ENCODE measurements around the gene TEAD2. TPM values are rescaled to one million over a fixed set of nuclear protein-coding genes. Genes with fewer than 3 reads are reported as not detected.

The TEAD2 gene
- total and polyA plus RNA-seq, 2 of the 13 experiments (the other 11 are each of a cell fraction or from before 2014, with no cell fraction given): 10.8 to 12.5 TPM

DNA sequence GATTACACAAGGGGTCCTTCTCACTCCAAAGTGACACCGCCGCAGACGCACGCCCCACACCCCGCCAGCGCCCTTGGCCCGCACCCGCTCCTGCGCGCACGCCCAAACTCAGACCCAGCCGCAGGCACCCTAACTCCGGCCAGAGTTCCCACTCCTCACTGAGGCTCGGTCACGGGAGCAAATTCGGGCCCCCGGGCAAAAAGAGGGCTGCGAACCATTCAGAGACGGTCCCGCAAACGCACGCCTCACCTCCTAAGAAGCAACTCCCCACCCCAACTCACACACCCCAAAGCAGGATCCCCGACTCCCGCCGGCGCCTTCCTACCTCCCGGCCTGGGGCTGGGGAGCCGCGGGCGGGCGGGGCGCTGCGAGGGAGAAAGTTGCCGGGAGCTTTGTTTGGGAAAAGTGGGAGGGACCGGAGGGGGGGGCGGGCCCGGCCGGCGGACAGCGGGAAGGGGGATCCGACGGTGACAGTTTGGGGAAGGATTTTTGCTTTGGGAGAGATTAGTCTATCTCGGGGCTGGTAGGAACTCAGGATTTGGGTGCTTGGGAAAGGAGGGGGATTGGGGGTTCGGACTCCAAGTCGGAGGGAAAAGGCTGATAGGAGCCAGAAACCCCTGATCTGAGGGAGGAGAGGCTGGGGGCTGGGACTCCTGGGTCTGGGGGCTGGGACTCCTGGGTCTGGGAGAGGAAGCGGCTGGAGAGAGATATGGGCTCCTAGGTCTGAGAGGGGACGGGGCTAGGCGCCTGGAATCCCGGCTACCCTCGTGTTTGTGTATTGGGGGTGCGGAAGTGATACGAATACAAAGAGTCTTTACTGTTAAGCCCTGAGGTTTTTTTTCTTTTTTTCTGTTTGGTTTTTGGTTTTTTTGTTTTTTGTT lies at the start of gene TEAD2 (continued):
- TF ChIP-seq, protein P1, sequence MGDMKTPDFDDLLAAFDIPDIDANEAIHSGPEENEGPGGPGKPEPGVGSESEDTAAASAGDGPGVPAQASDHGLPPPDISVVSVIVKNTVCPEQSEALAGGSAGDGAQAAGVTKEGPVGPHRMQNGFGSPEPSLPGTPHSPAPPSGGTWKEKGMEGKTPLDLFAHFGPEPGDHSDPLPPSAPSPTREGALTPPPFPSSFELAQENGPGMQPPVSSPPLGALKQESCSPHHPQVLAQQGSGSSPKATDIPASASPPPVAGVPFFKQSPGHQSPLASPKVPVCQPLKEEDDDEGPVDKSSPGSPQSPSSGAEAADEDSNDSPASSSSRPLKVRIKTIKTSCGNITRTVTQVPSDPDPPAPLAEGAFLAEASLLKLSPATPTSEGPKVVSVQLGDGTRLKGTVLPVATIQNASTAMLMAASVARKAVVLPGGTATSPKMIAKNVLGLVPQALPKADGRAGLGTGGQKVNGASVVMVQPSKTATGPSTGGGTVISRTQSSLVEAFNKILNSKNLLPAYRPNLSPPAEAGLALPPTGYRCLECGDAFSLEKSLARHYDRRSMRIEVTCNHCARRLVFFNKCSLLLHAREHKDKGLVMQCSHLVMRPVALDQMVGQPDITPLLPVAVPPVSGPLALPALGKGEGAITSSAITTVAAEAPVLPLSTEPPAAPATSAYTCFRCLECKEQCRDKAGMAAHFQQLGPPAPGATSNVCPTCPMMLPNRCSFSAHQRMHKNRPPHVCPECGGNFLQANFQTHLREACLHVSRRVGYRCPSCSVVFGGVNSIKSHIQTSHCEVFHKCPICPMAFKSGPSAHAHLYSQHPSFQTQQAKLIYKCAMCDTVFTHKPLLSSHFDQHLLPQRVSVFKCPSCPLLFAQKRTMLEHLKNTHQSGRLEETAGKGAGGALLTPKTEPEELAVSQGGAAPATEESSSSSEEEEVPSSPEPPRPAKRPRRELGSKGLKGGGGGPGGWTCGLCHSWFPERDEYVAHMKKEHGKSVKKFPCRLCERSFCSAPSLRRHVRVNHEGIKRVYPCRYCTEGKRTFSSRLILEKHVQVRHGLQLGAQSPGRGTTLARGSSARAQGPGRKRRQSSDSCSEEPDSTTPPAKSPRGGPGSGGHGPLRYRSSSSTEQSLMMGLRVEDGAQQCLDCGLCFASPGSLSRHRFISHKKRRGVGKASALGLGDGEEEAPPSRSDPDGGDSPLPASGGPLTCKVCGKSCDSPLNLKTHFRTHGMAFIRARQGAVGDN (CRISPR knock-in tag; IDR thresholded peaks at IDR 0.05): peak; percentile 46; the same call in 1 of the 2 replicates
- TF ChIP-seq ZFX (CRISPR knock-in tag; IDR thresholded peaks at IDR 0.05; ENCODE audit: low read depth): peak; percentile 22; the same call in 1 of the 2 replicates
- peak; percentile 49; the same call in 1 of the 2 replicates for TF ChIP-seq ZNF563 (CRISPR knock-in tag; IDR thresholded peaks at IDR 0.05)
- no peak for TF ChIP-seq LCORL (IDR thresholded peaks at IDR 0.05)
- peak; percentile 46 for TF ChIP-seq LCORL (CRISPR knock-in tag; IDR thresholded peaks at IDR 0.05)
- TF ChIP-seq, protein P2, sequence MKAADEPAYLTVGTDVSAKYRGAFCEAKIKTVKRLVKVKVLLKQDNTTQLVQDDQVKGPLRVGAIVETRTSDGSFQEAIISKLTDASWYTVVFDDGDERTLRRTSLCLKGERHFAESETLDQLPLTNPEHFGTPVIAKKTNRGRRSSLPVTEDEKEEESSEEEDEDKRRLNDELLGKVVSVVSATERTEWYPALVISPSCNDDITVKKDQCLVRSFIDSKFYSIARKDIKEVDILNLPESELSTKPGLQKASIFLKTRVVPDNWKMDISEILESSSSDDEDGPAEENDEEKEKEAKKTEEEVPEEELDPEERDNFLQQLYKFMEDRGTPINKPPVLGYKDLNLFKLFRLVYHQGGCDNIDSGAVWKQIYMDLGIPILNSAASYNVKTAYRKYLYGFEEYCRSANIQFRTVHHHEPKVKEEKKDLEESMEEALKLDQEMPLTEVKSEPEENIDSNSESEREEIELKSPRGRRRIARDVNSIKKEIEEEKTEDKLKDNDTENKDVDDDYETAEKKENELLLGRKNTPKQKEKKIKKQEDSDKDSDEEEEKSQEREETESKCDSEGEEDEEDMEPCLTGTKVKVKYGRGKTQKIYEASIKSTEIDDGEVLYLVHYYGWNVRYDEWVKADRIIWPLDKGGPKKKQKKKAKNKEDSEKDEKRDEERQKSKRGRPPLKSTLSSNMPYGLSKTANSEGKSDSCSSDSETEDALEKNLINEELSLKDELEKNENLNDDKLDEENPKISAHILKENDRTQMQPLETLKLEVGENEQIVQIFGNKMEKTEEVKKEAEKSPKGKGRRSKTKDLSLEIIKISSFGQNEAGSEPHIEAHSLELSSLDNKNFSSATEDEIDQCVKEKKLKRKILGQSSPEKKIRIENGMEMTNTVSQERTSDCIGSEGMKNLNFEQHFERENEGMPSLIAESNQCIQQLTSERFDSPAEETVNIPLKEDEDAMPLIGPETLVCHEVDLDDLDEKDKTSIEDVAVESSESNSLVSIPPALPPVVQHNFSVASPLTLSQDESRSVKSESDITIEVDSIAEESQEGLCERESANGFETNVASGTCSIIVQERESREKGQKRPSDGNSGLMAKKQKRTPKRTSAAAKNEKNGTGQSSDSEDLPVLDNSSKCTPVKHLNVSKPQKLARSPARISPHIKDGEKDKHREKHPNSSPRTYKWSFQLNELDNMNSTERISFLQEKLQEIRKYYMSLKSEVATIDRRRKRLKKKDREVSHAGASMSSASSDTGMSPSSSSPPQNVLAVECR (CRISPR knock-in tag; IDR thresholded peaks at IDR 0.05; ENCODE audit: borderline replicate concordance): peak; percentile 40; the same call in 1 of the 2 replicates
- peak; percentile 63 for TF ChIP-seq AGO2 (optimal IDR thresholded peaks at IDR 0.05; ENCODE audit: low read depth, low read length)
- no peak for TF ChIP-seq ZNF24 (IDR thresholded peaks at IDR 0.05)
- TF ChIP-seq ZNF558 (CRISPR knock-in tag; IDR thresholded peaks at IDR 0.05; ENCODE audit: borderline replicate concordance): 0 out of 2 replicates have a peak, but pooled peaks have one; percentile 58
- TF ChIP-seq YEATS4 (CRISPR knock-in tag; IDR thresholded peaks at IDR 0.05; ENCODE audit: borderline replicate concordance): peak; percentile 29; the same call in 1 of the 2 replicates
- TF ChIP-seq, protein P3, sequence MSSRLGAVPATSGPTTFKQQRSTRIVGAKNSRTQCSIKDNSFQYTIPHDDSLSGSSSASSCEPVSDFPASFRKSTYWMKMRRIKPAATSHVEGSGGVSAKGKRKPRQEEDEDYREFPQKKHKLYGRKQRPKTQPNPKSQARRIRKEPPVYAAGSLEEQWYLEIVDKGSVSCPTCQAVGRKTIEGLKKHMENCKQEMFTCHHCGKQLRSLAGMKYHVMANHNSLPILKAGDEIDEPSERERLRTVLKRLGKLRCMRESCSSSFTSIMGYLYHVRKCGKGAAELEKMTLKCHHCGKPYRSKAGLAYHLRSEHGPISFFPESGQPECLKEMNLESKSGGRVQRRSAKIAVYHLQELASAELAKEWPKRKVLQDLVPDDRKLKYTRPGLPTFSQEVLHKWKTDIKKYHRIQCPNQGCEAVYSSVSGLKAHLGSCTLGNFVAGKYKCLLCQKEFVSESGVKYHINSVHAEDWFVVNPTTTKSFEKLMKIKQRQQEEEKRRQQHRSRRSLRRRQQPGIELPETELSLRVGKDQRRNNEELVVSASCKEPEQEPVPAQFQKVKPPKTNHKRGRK (CRISPR knock-in tag; IDR thresholded peaks at IDR 0.05): no peak
- peak; percentile 41 for TF ChIP-seq RBFOX2 (IDR thresholded peaks at IDR 0.05; ENCODE audit: low read depth, low read length)
- peak; percentile 39 for TF ChIP-seq HNRNPK (IDR thresholded peaks at IDR 0.05; ENCODE audit: low read depth, low read length, poor library complexity, severe bottlenecking)
- TF ChIP-seq SIN3B (IDR thresholded peaks at IDR 0.05; ENCODE audit: low read length): no peak
- TF ChIP-seq, protein P4, sequence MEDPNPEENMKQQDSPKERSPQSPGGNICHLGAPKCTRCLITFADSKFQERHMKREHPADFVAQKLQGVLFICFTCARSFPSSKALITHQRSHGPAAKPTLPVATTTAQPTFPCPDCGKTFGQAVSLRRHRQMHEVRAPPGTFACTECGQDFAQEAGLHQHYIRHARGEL (CRISPR knock-in tag; IDR thresholded peaks at IDR 0.05): no peak
- no peak for TF ChIP-seq ZNF496 (CRISPR knock-in tag; IDR thresholded peaks at IDR 0.05; ENCODE audit: insufficient replicate concordance)

Measured in HepG2 (cell line).